Karpas-422 (cell line): ENCODE data around the gene OR5D16. TPM values are rescaled to one million over a fixed set of nuclear protein-coding genes. Genes with fewer than 3 reads are reported as not detected.
"Not testable (repeated sequence)": the region's sequence is repeated elsewhere in the genome, so short reads cannot be mapped to it uniquely, and the experiment has no call there.

Experiments used
- DNase-seq: peaks from one replicate; pipeline ENCODE4 v3.0.0-alpha.2; 2015
- H2AFZ ChIP-seq: fragments of 200-600 bp; sonication (generic); 2 replicates; pipeline ENCODE4 v1.6.1; 2014; ENCODE audit warnings: antibody characterized with exemption, low read length, mixed read lengths
- H3K27ac ChIP-seq: fragments of 200-600 bp; sonication (generic); 2 replicates; pipeline ENCODE4 v1.5.1; 2014; ENCODE audit warnings: mild to moderate bottlenecking, low read length, moderate library complexity
- H3K27me3 ChIP-seq: fragments of 200-600 bp; sonication (generic); 2 replicates; pipeline ENCODE4 v1.6.1; 2014; ENCODE audit warnings: low read length, mixed read lengths
- H3K36me3 ChIP-seq: fragments of 200-600 bp; sonication (generic); 2 replicates; pipeline ENCODE4 v1.6.1; 2014; ENCODE audit warnings: low read length, mixed read lengths; ENCODE audit not compliant: insufficient read depth
- H3K4me1 ChIP-seq: fragments of 200-600 bp; sonication (generic); 2 replicates; pipeline ENCODE4 v1.6.1; 2014; ENCODE audit warnings: mild to moderate bottlenecking, low read length, mixed read lengths
- H3K4me2 ChIP-seq: fragments of 200-600 bp; sonication (generic); 2 replicates; pipeline ENCODE4 v1.6.1; 2014; ENCODE audit warnings: low read length, low read depth, mild to moderate bottlenecking; ENCODE audit not compliant: poor library complexity, severe bottlenecking
- H3K4me3 ChIP-seq: fragments of 200-600 bp; sonication (generic); 2 replicates; pipeline ENCODE4 v1.5.1; 2014; ENCODE audit warnings: mild to moderate bottlenecking, antibody characterized with exemption, low read length, mixed read lengths
- H3K79me2 ChIP-seq: fragments of 200-600 bp; sonication (generic); 2 replicates; pipeline ENCODE4 v1.6.1; 2014; ENCODE audit warnings: mild to moderate bottlenecking, low read length, mixed read lengths
- H3K9ac ChIP-seq: fragments of 200-600 bp; sonication (generic); 2 replicates; pipeline ENCODE4 v1.6.0; 2014; ENCODE audit warnings: low read length
- H3K9me2 ChIP-seq: fragments of 200-600 bp; sonication (generic), shearing (Covaris generic); replicated peaks from 2 replicates; pipeline ENCODE4 v1.6.0; 2014; ENCODE audit warnings: mild to moderate bottlenecking, low read length, moderate library complexity; ENCODE audit not compliant: insufficient read depth
- H3K9me3 ChIP-seq: fragments of 300-700, 200-600 bp; sonication (generic); 2 replicates; pipeline ENCODE4 v1.6.1; 2014; ENCODE audit warnings: low read length, mixed read lengths
- H4K20me1 ChIP-seq: fragments of 200-600 bp; sonication (generic); 2 replicates; pipeline ENCODE4 v1.6.1; 2014; ENCODE audit warnings: mild to moderate bottlenecking, antibody characterized with exemption, low read length, low read depth; ENCODE audit not compliant: insufficient read depth
- total RNA-seq: library from RNA; depleted of rRNA; stranded (reverse); fragments of >200 nt; shearing (Covaris generic); gene quantifications from 2 replicates; pipeline ENCODE4 v1.2.3, GENCODE V29; 2014; ENCODE audit warnings: low replicate concordance

OR5D16 gene
- total RNA-seq, 1 experiment from 2014 or later: not detected

DNA sequence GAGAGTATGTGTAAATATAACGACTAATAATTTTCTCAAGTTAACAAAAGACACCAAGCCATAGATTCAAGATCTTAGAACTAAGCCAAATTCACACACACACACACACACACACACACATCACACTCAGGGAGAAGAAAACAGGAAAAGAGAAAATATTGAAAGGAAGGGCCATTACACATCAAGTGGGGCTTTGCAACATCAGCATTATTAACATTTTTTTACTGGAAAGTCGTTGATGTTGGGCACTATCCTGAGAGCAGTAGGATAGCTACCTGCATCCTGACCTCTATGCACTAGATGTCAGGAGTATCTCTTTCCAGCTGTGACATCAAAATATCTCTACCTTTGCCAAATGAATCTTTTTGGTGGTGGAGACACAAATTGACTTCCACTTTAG is 8.9 kb downstream of the OR5D16 start:
- Histone ChIP-seq H2AFZ (no peak overlapping the region), H3K4me1 (no peaks in the 10 kb centered on the region), H3K79me2 (no peaks in the 10 kb centered on the region), H3K4me2 (no peak overlapping the region), H4K20me1 (no peaks in the 10 kb centered on the region), H3K9me2 (no peaks in the 10 kb centered on the region), H3K4me3 (no peak overlapping the region), H3K27ac (no peak overlapping the region), H3K9me3 (peaks cover 25% of the 10 kb centered on the region), H3K9ac (no peak overlapping the region), H3K36me3 (no peaks in the 10 kb centered on the region), H3K27me3 (no peaks in the 10 kb centered on the region)
- DNase-seq: no peak

DNA sequence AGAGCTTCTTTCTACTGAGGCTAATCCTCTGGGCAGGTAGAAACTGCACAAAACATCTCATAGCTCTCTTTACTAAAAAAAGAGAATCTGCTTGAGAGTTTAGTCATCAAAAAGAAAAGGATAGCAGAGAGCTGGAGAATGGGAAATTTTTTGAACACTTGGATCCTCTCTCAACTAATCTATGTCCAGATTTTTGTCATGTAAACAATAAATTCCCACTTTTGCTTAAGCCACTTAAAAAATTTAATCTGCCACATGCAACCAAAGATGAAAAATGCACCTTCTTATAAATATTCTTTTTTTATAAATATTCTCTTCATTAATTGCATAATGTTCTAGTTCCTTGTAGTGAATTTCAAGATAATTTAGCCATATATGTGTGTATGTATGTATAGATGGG is 10.5 kb downstream of the OR5D16 start:
- Histone ChIP-seq H3K9me2 (no peaks in the 10 kb centered on the region), H3K9me3 (peaks cover 28% of the 10 kb centered on the region), H3K9ac (no peak overlapping the region), H3K79me2 (no peaks in the 10 kb centered on the region), H3K4me1 (no peaks in the 10 kb centered on the region), H3K4me2 (no peak overlapping the region), H2AFZ (no peak overlapping the region), H3K4me3 (no peak overlapping the region), H3K27ac (no peak overlapping the region), H3K27me3 (no peaks in the 10 kb centered on the region), H3K36me3 (no peaks in the 10 kb centered on the region), H4K20me1 (no peaks in the 10 kb centered on the region)
- DNase-seq: no peak

DNA sequence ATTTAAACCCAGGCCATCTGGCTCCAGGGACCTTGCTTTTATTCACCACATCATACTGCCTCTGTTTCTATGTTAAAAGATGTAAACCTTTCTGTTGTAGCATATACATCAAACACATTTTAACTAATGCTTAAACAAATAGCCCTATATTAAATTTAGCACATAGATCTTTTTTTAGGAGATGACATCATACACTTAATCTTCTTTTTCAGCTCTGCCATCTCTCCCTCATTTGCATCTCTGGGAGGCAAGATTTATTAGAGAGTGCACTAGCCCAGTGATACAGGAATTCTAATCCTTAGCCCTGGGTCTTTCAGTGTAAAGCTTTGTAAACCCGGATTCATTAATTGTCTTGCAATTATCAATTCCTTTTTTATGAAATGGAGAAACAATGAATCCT is 13.6 kb downstream of the OR5D16 start:
- no peak overlapping the region for H3K27ac ChIP-seq
- no peak for DNase-seq
- no peaks in the 10 kb centered on the region for H3K79me2 ChIP-seq
- H3K27me3 ChIP-seq: no peaks in the 10 kb centered on the region
- H3K9me3 ChIP-seq: peaks cover 27% of the 10 kb centered on the region
- no peak overlapping the region for H3K4me2 ChIP-seq
- no peaks in the 10 kb centered on the region for H3K36me3 ChIP-seq
- H2AFZ ChIP-seq: no peak overlapping the region
- H3K4me3 ChIP-seq: no peak overlapping the region
- no peaks in the 10 kb centered on the region for H3K4me1 ChIP-seq
- H3K9ac ChIP-seq: no peak overlapping the region
- no peaks in the 10 kb centered on the region for H4K20me1 ChIP-seq
- no peaks in the 10 kb centered on the region for H3K9me2 ChIP-seq

DNA sequence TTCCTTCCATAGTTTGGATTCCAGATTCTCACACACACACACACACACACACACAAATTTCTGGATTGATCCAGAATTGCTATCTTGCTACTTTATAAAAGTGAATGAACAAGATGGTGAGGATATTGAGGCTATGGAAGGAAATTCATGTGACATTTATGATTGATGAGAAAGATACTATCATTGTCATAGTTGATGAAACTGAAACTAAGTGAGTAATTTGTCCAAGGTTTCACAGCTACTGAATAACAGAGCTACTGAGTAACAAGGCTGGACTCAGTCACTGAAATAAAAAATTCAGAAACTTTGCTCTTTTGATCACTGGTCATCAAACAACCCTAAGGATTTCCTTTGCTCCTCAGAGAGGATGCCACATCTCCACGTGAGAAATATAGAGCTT is 16.2 kb downstream of the OR5D16 start:
- Histone ChIP-seq H3K4me1 (no peaks in the 10 kb centered on the region), H3K9me2 (no peaks in the 10 kb centered on the region), H3K9ac (no peak overlapping the region), H3K27me3 (no peaks in the 10 kb centered on the region), H3K36me3 (no peaks in the 10 kb centered on the region), H2AFZ (no peak overlapping the region), H4K20me1 (no peaks in the 10 kb centered on the region), H3K4me3 (no peak overlapping the region), H3K79me2 (no peaks in the 10 kb centered on the region), H3K4me2 (no peak overlapping the region), H3K27ac (no peak overlapping the region), H3K9me3 (peaks cover 22% of the 10 kb centered on the region)
- DNase-seq: no peak

DNA sequence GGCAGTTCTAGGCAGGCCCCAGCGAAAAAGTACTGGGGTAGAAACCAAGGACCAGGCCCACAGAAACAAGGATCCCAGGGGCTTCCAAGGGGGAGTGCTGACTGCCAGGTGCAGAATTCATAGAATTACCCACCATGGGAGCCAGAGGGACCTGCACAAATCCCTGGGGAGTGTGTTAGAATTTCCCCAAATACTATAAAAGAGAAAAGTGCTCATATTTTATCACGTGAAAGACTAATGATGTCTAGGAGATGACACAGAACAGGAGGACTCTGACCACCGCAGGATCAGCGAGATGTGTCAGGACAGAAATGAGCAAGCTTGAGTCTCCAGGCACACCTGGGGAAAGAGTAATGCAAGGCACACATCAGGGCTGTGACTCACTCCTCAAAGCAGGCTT is 28.8 kb downstream of the OR5D16 start:
- DNase-seq, H3K36me3 ChIP-seq, H3K27ac ChIP-seq, H3K9me3 ChIP-seq, H2AFZ ChIP-seq, H3K9me2 ChIP-seq, H4K20me1 ChIP-seq, H3K79me2 ChIP-seq, H3K27me3 ChIP-seq, H3K4me2 ChIP-seq, H3K4me3 ChIP-seq, H3K9ac ChIP-seq, H3K4me1 ChIP-seq: not testable (repeated sequence)

DNA sequence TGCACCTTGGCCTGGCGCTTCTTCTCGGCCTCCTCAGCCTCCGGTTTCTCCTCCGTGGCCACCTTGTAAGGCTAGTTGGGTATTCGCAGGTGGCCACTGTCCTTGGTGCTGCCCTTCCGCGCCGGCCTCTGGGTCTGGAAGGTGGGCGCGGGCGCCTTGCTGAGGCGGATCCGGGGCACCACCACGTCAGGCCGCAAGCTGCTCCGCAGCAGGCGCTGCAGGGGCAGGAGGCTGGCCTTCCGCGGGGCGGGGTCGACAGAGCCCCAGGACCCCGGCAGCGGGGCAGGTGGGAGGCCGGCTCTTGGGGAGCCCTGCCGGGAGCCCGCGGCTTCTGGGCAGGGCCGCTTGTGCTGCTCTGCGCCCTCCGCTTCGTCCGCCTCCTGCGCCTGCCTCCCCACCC is 34.2 kb downstream of the OR5D16 start:
- not testable (repeated sequence) for H3K27me3 ChIP-seq, H3K4me3 ChIP-seq, H3K9me3 ChIP-seq, H3K9ac ChIP-seq, H3K4me2 ChIP-seq, H4K20me1 ChIP-seq, H3K4me1 ChIP-seq, H2AFZ ChIP-seq, DNase-seq, H3K27ac ChIP-seq, H3K9me2 ChIP-seq, H3K36me3 ChIP-seq, H3K79me2 ChIP-seq

DNA sequence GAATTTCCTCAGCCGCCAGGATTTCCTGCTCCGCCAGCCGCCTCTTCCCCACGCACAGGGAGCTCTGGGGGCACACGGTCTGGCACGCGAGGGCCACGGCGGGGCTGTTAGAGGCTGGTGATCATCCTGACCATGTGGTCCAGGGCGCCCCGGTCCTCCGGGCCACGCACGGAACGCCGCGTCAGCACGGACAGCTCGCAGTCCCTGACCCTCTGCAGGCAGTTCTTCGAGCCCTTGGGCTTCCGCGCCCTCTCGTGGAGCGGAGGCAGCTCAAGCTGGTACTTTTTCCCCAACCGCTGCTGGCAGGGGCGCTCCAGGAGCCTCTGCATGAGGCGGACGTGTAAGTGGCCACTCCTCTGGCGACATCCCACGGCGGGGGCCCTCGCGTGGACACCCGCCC is 34.6 kb downstream of the OR5D16 start:
- not testable (repeated sequence) for H3K27ac ChIP-seq, H3K36me3 ChIP-seq, H4K20me1 ChIP-seq, H3K27me3 ChIP-seq, H3K79me2 ChIP-seq, H3K9me3 ChIP-seq, DNase-seq, H3K4me1 ChIP-seq, H3K9me2 ChIP-seq, H3K4me3 ChIP-seq, H2AFZ ChIP-seq, H3K9ac ChIP-seq, H3K4me2 ChIP-seq

DNA sequence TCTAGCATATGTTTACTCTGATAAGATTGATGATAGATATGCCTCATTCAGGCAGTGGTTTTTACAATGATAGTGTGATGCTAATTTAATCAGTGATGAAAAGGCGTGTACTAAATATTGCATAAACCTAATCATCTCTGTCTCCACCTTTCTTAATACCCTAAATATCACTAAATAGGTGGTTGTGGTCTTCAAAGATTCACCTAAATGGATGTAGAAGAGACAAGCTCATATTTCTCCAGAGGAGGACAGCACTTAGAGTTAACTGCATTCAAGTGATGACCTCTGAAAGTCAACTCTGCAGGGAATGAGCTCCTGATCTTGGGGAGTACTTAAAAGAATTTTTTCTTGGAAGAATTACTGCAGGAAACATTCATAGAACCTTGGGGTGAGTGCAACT is 44.4 kb downstream of the OR5D16 start, which contains the start of gene TRIM51:
TSS of gene TRIM51 (plus strand) at position 301 of the 400 bp plus-strand sequence. CDS start 2,132 bp downstream, outside the sequence.
- H3K9me3 ChIP-seq, H3K4me2 ChIP-seq, H3K4me1 ChIP-seq, H3K4me3 ChIP-seq, H3K36me3 ChIP-seq, H2AFZ ChIP-seq, H3K27me3 ChIP-seq, H3K27ac ChIP-seq, H3K9ac ChIP-seq, H3K9me2 ChIP-seq, H3K79me2 ChIP-seq, H4K20me1 ChIP-seq, DNase-seq: not testable (repeated sequence)

DNA sequence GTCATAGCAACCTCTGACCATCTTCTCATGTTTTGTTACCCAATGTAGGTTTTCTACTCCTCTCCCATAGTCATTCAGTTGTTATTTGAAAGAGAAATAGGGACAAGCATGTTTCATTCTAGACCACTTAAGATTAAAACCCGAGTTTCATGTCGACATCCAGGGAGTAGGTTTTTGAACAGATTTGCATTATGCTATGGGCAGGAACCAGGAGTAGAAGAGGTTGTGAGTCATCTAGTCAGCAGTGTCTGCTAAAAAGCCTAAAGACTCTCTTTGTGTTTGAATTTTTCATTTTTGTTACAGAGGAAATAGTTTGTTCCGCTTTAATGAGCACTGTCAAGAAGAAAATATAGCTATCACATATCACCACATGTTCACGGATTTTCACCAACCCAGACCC is 46.4 kb downstream of the OR5D16 start:
- H3K27ac ChIP-seq, DNase-seq, H3K9me2 ChIP-seq, H4K20me1 ChIP-seq, H3K4me3 ChIP-seq, H2AFZ ChIP-seq, H3K36me3 ChIP-seq, H3K79me2 ChIP-seq, H3K27me3 ChIP-seq, H3K9me3 ChIP-seq, H3K4me2 ChIP-seq, H3K9ac ChIP-seq, H3K4me1 ChIP-seq: not testable (repeated sequence)
